K562 (cell line): ENCODE results near the gene FGD1. TPM values are rescaled to one million over a fixed set of nuclear protein-coding genes. Genes with fewer than 3 reads are reported as not detected.
A peak's percentile ranks its signal among the peaks of the same experiment; 100 is the strongest.

Source experiments
- ATAC-seq: fragments of 200-7000 bp; cut with Tn5 transposase; 3 replicates; pipeline ENCODE4 v1.9.1; 2020; ENCODE audit warnings: moderate library complexity
- BruUV-seq: library from RNA; stranded (reverse); fragments of 400-500 nt; replicated peaks from 2 replicates; lab custom pipeline; 2021; lab: Mats Ljungman, UMichigan
- CTCF ChIA-PET: fragments of 300-600 bp; formaldehyde crosslinking; extraction: SDS; loops from one replicate; lab custom pipeline; 2021; ENCODE audit warnings: low intra/inter-chr PET ratio; lab: Yijun Ruan, JAX
- POLR2A ChIA-PET: fragments of 300-600, 350-650 bp; sonication (Branson Sonifier 250); formaldehyde crosslinking; extraction: SDS; loops from one replicate; lab custom pipeline; 2021; ENCODE audit warnings: antibody characterized with exemption, inconsistent platforms; lab: Yijun Ruan, JAX
- DNase-seq, 4 experiments: peaks; one replicate each; pipeline versions ENCODE4 v3.0.0 to v3.0.0-alpha.2; 2011 to 2018; ENCODE audit warnings: low spot score in 3 of 4, mixed read lengths in 3 of 4; ENCODE audit errors: extremely low read depth in 1 of 4
- FAIRE-seq: peaks from 2 replicates; lab custom pipeline; 2011; peaks lifted over from hg19 to GRCh38; lab: Jason Lieb, UNC
- H2AFZ ChIP-seq: 2 replicates; pipeline ENCODE4 v1.6.0; 2011; ENCODE audit warnings: low read depth, low read length, control low read depth, inconsistent platforms
- H3K27ac ChIP-seq: fragments of 200-600 bp; 3 replicates; pipeline ENCODE4 v1.8.0; 2011; ENCODE audit warnings: low read depth, mild to moderate bottlenecking, control low read depth, inconsistent platforms, low read length, moderate library complexity, mixed read lengths; ENCODE audit errors: extremely low read depth
- H3K27me3 ChIP-seq, 2 experiments: fragments of 300-600 bp in 1 of 2; 2 replicates in 1 of 2; 3 replicates in 1 of 2; pipeline versions ENCODE4 v1.6.0 to v1.8.0; 2011; ENCODE audit warnings: inconsistent platforms in 2 of 2, low read length in 2 of 2, mild to moderate bottlenecking in 1 of 2, mixed read lengths in 1 of 2, moderate library complexity in 1 of 2; ENCODE audit not compliant: control insufficient read depth in 2 of 2, insufficient read depth in 2 of 2
- H3K36me3 ChIP-seq: fragments of 300-600 bp; 3 replicates; pipeline ENCODE4 v1.8.0; 2011; ENCODE audit warnings: mild to moderate bottlenecking, low read length, inconsistent platforms; ENCODE audit not compliant: control insufficient read depth, insufficient read depth
- H3K4me1 ChIP-seq, 2 experiments: fragments of 200-600 bp in 1 of 2; replicated peaks in 1 of 2; 2 replicates in 1 of 2; 3 replicates in 1 of 2; pipeline versions ENCODE4 v1.5.1 to v1.8.0; 2011; ENCODE audit warnings: inconsistent platforms in 2 of 2, low read length in 2 of 2, mild to moderate bottlenecking in 1 of 2, mixed read lengths in 1 of 2, moderate library complexity in 1 of 2; ENCODE audit not compliant: control insufficient read depth in 2 of 2, insufficient read depth in 2 of 2
- H3K4me2 ChIP-seq: 2 replicates; pipeline ENCODE4 v1.6.1; 2011; ENCODE audit warnings: low read length, control low read depth, inconsistent platforms, mixed read lengths; ENCODE audit not compliant: insufficient read depth
- H3K4me3 ChIP-seq: fragments of 200-600 bp; sonication (generic), shearing (Covaris generic); 2 replicates; pipeline ENCODE4 v1.5.1; 2016; ENCODE audit warnings: control low read depth, inconsistent platforms
- H3K79me2 ChIP-seq: fragments of 200-600 bp; 3 replicates; pipeline ENCODE4 v1.8.0; 2011; ENCODE audit warnings: low read length, inconsistent platforms; ENCODE audit not compliant: control insufficient read depth, insufficient read depth
- H3K9ac ChIP-seq, 2 experiments: 2 replicates each; pipeline versions ENCODE4 v1.6.0 to v1.6.1; 2011; ENCODE audit warnings: low read depth in 2 of 2, low read length in 2 of 2, control low read depth in 1 of 2, inconsistent platforms in 1 of 2, mild to moderate bottlenecking in 1 of 2, mixed read lengths in 1 of 2; ENCODE audit not compliant: insufficient read depth in 1 of 2
- H3K9me1 ChIP-seq: one replicate; pipeline ENCODE4 v1.6.0; 2011; ENCODE audit warnings: inconsistent platforms, mild to moderate bottlenecking, low read length, moderate library complexity; ENCODE audit not compliant: control insufficient read depth, insufficient read depth
- H3K9me3 ChIP-seq: replicated peaks from 2 replicates; pipeline ENCODE4 v1.5.1; 2011; ENCODE audit warnings: low read depth, low read length, inconsistent platforms; ENCODE audit not compliant: control insufficient read depth, insufficient read depth
- H4K20me1 ChIP-seq: replicated peaks from 2 replicates; pipeline ENCODE4 v1.6.1; 2011; ENCODE audit warnings: low read length, inconsistent platforms, mixed read lengths; ENCODE audit not compliant: control insufficient read depth, insufficient read depth
- ATF2 ChIP-seq: sonication (generic); formaldehyde crosslinking; IDR thresholded peaks from 2 replicates; pipeline ENCODE4 v1.8.1; 2022; ENCODE audit warnings: missing genetic modification reagents
- BCLAF1 ChIP-seq, 2 experiments: fragments of 450-650 bp in 1 of 2; IDR thresholded peaks; 2 replicates each; pipeline ENCODE4 v1.6.1; 2011 to 2017; ENCODE audit warnings: low read depth in 2 of 2, antibody characterized with exemption in 1 of 2, borderline replicate concordance in 1 of 2, low read length in 1 of 2, mild to moderate bottlenecking in 1 of 2, mixed read lengths in 1 of 2; ENCODE audit not compliant: control insufficient read depth in 1 of 2
- C11orf30 ChIP-seq: fragments of 450-650 bp; IDR thresholded peaks from 2 replicates; pipeline ENCODE4 v1.6.1; 2016; ENCODE audit warnings: low read depth, mild to moderate bottlenecking
- CHCHD3 ChIP-seq: fragments of 250-450 bp; sonication (Bioruptor Pico); IDR thresholded peaks from 2 replicates; pipeline ENCODE4 v2.1.2; 2022; ENCODE audit warnings: mild to moderate bottlenecking
- FOXK1 ChIP-seq: sonication (generic); formaldehyde crosslinking; IDR thresholded peaks from 2 replicates; pipeline ENCODE4 v1.8.0; 2022; ENCODE audit warnings: missing genetic modification reagents, mild to moderate bottlenecking, borderline replicate concordance
- MAFG ChIP-seq: fragments of 450-650 bp; conservative IDR thresholded peaks from 2 replicates; pipeline ENCODE4 v1.6.1; 2016; ENCODE audit warnings: missing genetic modification characterization, missing compliant biosample characterization
- MEIS2 ChIP-seq: fragments of 450-650 bp; IDR thresholded peaks from 2 replicates; pipeline ENCODE4 v1.6.1; 2014; ENCODE audit warnings: mild to moderate bottlenecking; ENCODE audit not compliant: partially characterized antibody
- NFATC3 ChIP-seq: fragments of 450-650 bp; IDR thresholded peaks from 2 replicates; pipeline ENCODE4 v1.6.1; 2017; ENCODE audit warnings: mild to moderate bottlenecking
- RFX7 ChIP-seq: fragments of 250-450 bp; sonication (Bioruptor Pico); IDR thresholded peaks from 2 replicates; pipeline ENCODE4 v1.5.1; 2021; ENCODE audit warnings: mild to moderate bottlenecking
- XRCC4 ChIP-seq: IDR thresholded peaks from one replicate; pipeline ENCODE4 v1.6.1; 2011; ENCODE audit not compliant: insufficient read depth, insufficient read length; ENCODE audit errors: extremely low read depth
- ZNF316 ChIP-seq: fragments of 450-650 bp; IDR thresholded peaks from 2 replicates; pipeline ENCODE4 v1.6.1; 2016
- WGBS: fragments of 100-300 bp; shearing (Covaris generic); methylation state at CpG from one replicate; pipeline ENCODE4 v1.1.6; 2016; ENCODE audit warnings: low coverage, mixed read lengths; ENCODE audit not compliant: insufficient coverage; ENCODE audit errors: missing lambda C conversion rate; 5-methylcytosine and 5-hydroxymethylcytosine counted together
- in situ Hi-C: fragments of 300-500 bp; cut with MboI; formaldehyde crosslinking; loops from 4 replicates; pipeline ENCODE4 v1.15.0; 2018; ENCODE audit warnings: inconsistent platforms, mixed read lengths
- intact Hi-C: fragments of 100-400 bp; cut with micrococcal nuclease; formaldehyde crosslinking; loops from 2 replicates; pipeline ENCODE4 v1.14.2; 2022
- polyA plus RNA-seq, 8 experiments: library from polyadenylated mRNA; depleted of rRNA in 4 of 8; stranded (reverse) in 5 of 8; unstranded in 3 of 8; fragments of >200 nt; fragmentation: Nextera tagmentation in 2 of 8; fragmentation: Illumina TruSeq in 1 of 8; extraction: Ambion mirVana in 2 of 8; extraction: Trizol in 1 of 8; gene quantifications; 2 replicates each; pipeline versions ENCODE4 v1.2.1 to v1.2.3, GENCODE V29; 2011 to 2014; ENCODE audit warnings: inconsistent platforms in 1 of 8, missing spikeins in 1 of 8
- total RNA-seq, 7 experiments: library from RNA; depleted of rRNA in 6 of 7; stranded (reverse); fragments of >200 nt in 6 of 7; fragmentation: Illumina TruSeq in 2 of 7; extraction: Trizol in 2 of 7; gene quantifications; 2 replicates each; pipeline versions ENCODE4 v1.2.1 to v1.2.3, GENCODE V29; 2011 to 2021; ENCODE audit warnings: low replicate concordance in 1 of 7

FGD1 gene
- total and polyA plus RNA-seq, 9 of the 15 experiments (the other 6 are each of a cell fraction or from before 2014, with no cell fraction given) = 0.01 to 0.09 (median 0.04) TPM; not detected in 2

- TF ChIP-seq MEIS2 = no peak
- 0 out of 2 replicates have a peak, but pooled peaks have one; percentile 22 for TF ChIP-seq MAFG (tag)
- TF ChIP-seq ZNF316 = peak; percentile 73
- TF ChIP-seq NFATC3 = no peak
- TF ChIP-seq C11orf30 = peak; percentile 55; the same call in 1 of the 2 replicates
- in situ Hi-C loops = no loop called here
- Histone ChIP-seq H3K27ac (no peak overlapping the region), H3K4me2 (no peak overlapping the region), H3K4me3 (no peak overlapping the region), H3K79me2 (peaks cover under 1% of the 10 kb centered on the region; the same call in 2 of the 3 replicates), H3K9me1 (no peaks in the 10 kb centered on the region), H3K36me3 (no peaks in the 10 kb centered on the region), H2AFZ (no peak overlapping the region), H3K4me1 (no peaks in the 10 kb centered on the region; a peak in 2 of 5 replicates), H3K9ac (no peak overlapping the region), H3K9me3 (no peaks in the 10 kb centered on the region), H3K27me3 (no peaks in the 10 kb centered on the region; a peak in 1 of 5 replicates), H4K20me1 (no peaks in the 10 kb centered on the region)
- intact Hi-C loops = no loop called here
- ATAC-seq (no peak), FAIRE-seq (no peak), DNase-seq (no peak)
- 6% methylated on average over 2 of the region's 2 CpGs for WGBS
- CTCF ChIA-PET = no interaction called here
- POLR2A ChIA-PET = no interaction called here
- no TSS peak for BruUV-seq
Observed at GRCh38 chrX:54435121-54435520, 60.9 kb downstream of the FGD1 start.

- POLR2A ChIA-PET = interaction anchor here (0.8 kb wide), 1 partner anchor 8 kb away, joined by 3 read pairs; no protein-coding TSS in a partner anchor
- intact Hi-C loops = no loop called here
- BruUV-seq = no TSS peak
Observed at GRCh38 chrX:54430519-54430918, 65.5 kb downstream of the FGD1 start.

More at GRCh38 chrX:54430519-54430918, 65.5 kb downstream of the FGD1 start:
- Histone ChIP-seq H3K9ac (no peak overlapping the region), H3K27me3 (no peaks in the 10 kb centered on the region; a peak in 1 of 5 replicates), H3K9me1 (no peaks in the 10 kb centered on the region), H3K36me3 (no peaks in the 10 kb centered on the region), H2AFZ (no peak overlapping the region)
- TF ChIP-seq XRCC4 = no peak
- no peak for TF ChIP-seq ATF2 (CRISPR knock-in tag)
- TF ChIP-seq FOXK1 = no peak
- no peak for TF ChIP-seq BCLAF1 (IDR thresholded peaks at IDR 0.05; ENCODE audit: borderline replicate concordance in 1 of 2, control insufficient read depth in 1 of 2, low read depth in 2 of 2, low read length in 1 of 2)
- TF ChIP-seq CHCHD3 (CRISPR knock-in tag) = no peak
- no peak for TF ChIP-seq RFX7 (CRISPR knock-in tag)
- TF ChIP-seq, all 486 proteins: peak for 0
- Histone ChIP-seq H3K4me3 (no peak overlapping the region), H3K27ac (no peak overlapping the region), H3K9me3 (no peaks in the 10 kb centered on the region), H4K20me1 (no peaks in the 10 kb centered on the region), H3K4me1 (no peaks in the 10 kb centered on the region), H3K79me2 (no peaks in the 10 kb centered on the region), H3K4me2 (no peak overlapping the region)
- ATAC-seq = no peak
- FAIRE-seq = no peak
- CTCF ChIA-PET = no interaction called here
- DNase-seq = no peak
- in situ Hi-C loops = no loop called here
